ENCODE results near the gene SNX7. TPM values are rescaled to one million over a fixed set of nuclear protein-coding genes. Genes with fewer than 3 reads are reported as not detected.

The SNX7 gene
- total RNA-seq, 1 donor from 2014 or later = 15.8 TPM

- Histone ChIP-seq H3K4me3 (no peak overlapping the region), H3K27ac (replicated peaks) (no peak overlapping the region), H3K9me3 (replicated peaks) (no peaks in the 10 kb centered on the region), H3K36me3 (peaks cover 13% of the 10 kb centered on the region), H3K4me1 (no peaks in the 10 kb centered on the region), H3K27me3 (ENCODE audit: low read depth) (no peaks in the 10 kb centered on the region)
- intact Hi-C loops (cut with micrococcal nuclease) = no loop called here
- DNase-seq = no peak
- no peak for TF ChIP-seq CTCF (IDR thresholded peaks at IDR 0.05; ENCODE audit: borderline replicate concordance)
These were observed 43.5 kb downstream of the SNX7 start for GRCh38 chr1:98704971-98705370.

GRCh38 chr1:98705591-98705990 is 44.1 kb downstream of the SNX7 start:
- no peak for TF ChIP-seq CTCF (IDR thresholded peaks at IDR 0.05; ENCODE audit: borderline replicate concordance)
- no peak overlapping the region for H3K4me3 ChIP-seq
- intact Hi-C loops (cut with micrococcal nuclease) = no loop called here
- H3K27ac ChIP-seq (replicated peaks) = no peak overlapping the region
- H3K9me3 ChIP-seq (replicated peaks) = no peaks in the 10 kb centered on the region
- H3K4me1 ChIP-seq = no peaks in the 10 kb centered on the region
- no peak for DNase-seq
- H3K36me3 ChIP-seq = peaks cover 14% of the 10 kb centered on the region
- no peaks in the 10 kb centered on the region for H3K27me3 ChIP-seq (ENCODE audit: low read depth)

GRCh38 chr1:98706173-98706843 is 44.8 kb downstream of the SNX7 start:
- no peaks in the 10 kb centered on the region for H3K4me1 ChIP-seq
- no peak for TF ChIP-seq CTCF (IDR thresholded peaks at IDR 0.05; ENCODE audit: borderline replicate concordance)
- H3K27me3 ChIP-seq (ENCODE audit: low read depth) = no peaks in the 10 kb centered on the region
- H3K9me3 ChIP-seq (replicated peaks) = no peaks in the 10 kb centered on the region
- DNase-seq = no peak
- intact Hi-C loops (cut with micrococcal nuclease) = no loop called here
- peaks cover 21% of the 10 kb centered on the region for H3K36me3 ChIP-seq
- H3K27ac ChIP-seq (replicated peaks) = no peak overlapping the region
- no peak overlapping the region for H3K4me3 ChIP-seq

GRCh38 chr1:98707556-98707955 is 46.0 kb downstream of the SNX7 start:
- DNase-seq = no peak
- no peaks in the 10 kb centered on the region for H3K4me1 ChIP-seq
- H3K4me3 ChIP-seq = no peak overlapping the region
- no peak overlapping the region for H3K27ac ChIP-seq (replicated peaks)
- H3K27me3 ChIP-seq (ENCODE audit: low read depth) = no peaks in the 10 kb centered on the region
- TF ChIP-seq CTCF (IDR thresholded peaks at IDR 0.05; ENCODE audit: borderline replicate concordance) = no peak
- peaks cover 34% of the 10 kb centered on the region for H3K36me3 ChIP-seq
- intact Hi-C loops (cut with micrococcal nuclease) = no loop called here
- H3K9me3 ChIP-seq (replicated peaks) = peaks cover 5% of the 10 kb centered on the region

- Histone ChIP-seq H3K36me3 (peaks cover 41% of the 10 kb centered on the region), H3K9me3 (replicated peaks) (peaks cover 6% of the 10 kb centered on the region), H3K4me1 (no peaks in the 10 kb centered on the region), H3K27me3 (ENCODE audit: low read depth) (no peaks in the 10 kb centered on the region), H3K4me3 (no peak overlapping the region), H3K27ac (replicated peaks) (no peak overlapping the region)
- intact Hi-C loops (cut with micrococcal nuclease) = loop anchor here (2.0 kb wide), 1 partner anchor 39 kb away; no protein-coding TSS in a partner anchor
- TF ChIP-seq CTCF (IDR thresholded peaks at IDR 0.05; ENCODE audit: borderline replicate concordance) = no peak
- no peak for DNase-seq
These were observed 48.4 kb downstream of the SNX7 start for GRCh38 chr1:98709906-98710305.
